ENCODE measurements around the gene COQ8A. TPM values are rescaled to one million over a fixed set of nuclear protein-coding genes. Genes with fewer than 3 reads are reported as not detected.

Gene COQ8A
- total RNA-seq, 2 experiments from 2014 or later, result 25.3 to 27.2 TPM

- no peak for ATAC-seq
- TF ChIP-seq CTCF (IDR thresholded peaks at IDR 0.05), result no peak
- Mint-ChIP-seq H3K9me3 (peaks cover 5% of the 10 kb centered on the region), H3K4me1 (ENCODE audit: low read depth) (peaks cover 35% of the 10 kb centered on the region), H3K27me3 (no peaks in the 10 kb centered on the region), H3K4me3 (no peak overlapping the region), H3K36me3 (ENCODE audit: low read depth) (peaks cover 11% of the 10 kb centered on the region), H3K27ac (no peak overlapping the region)
- ChIA-PET POLR2A (no interaction called here), CTCF (no interaction called here)
- no peak for DNase-seq
- intact Hi-C loops (cut with micrococcal nuclease), result no loop called here
Measured at GRCh38 chr1:226956942-226957713, 17.0 kb downstream of the COQ8A start.

- H3K9me3 Mint-ChIP-seq, result peaks cover 5% of the 10 kb centered on the region
- ChIA-PET POLR2A (no interaction called here), CTCF (no interaction called here)
- no peak for TF ChIP-seq CTCF (IDR thresholded peaks at IDR 0.05)
- intact Hi-C loops (cut with micrococcal nuclease), result no loop called here
- no peaks in the 10 kb centered on the region for H3K27me3 Mint-ChIP-seq
- no peak for ATAC-seq
- peaks cover 11% of the 10 kb centered on the region for H3K36me3 Mint-ChIP-seq (ENCODE audit: low read depth)
- DNase-seq, result no peak
- H3K4me1 Mint-ChIP-seq (ENCODE audit: low read depth), result peaks cover 35% of the 10 kb centered on the region
- H3K27ac Mint-ChIP-seq, result no peak overlapping the region
- no peak overlapping the region for H3K4me3 Mint-ChIP-seq
Measured at GRCh38 chr1:226957714-226958113, 17.6 kb downstream of the COQ8A start.

- POLR2A ChIA-PET, result no interaction called here
- no peak overlapping the region for H3K27ac Mint-ChIP-seq
Measured at GRCh38 chr1:226958300-226958699, 18.2 kb downstream of the COQ8A start.

GRCh38 chr1:226960256-226960655 lies 20.2 kb downstream of the COQ8A start:
- POLR2A ChIA-PET, result interaction anchor here (0.6 kb wide), 1 partner anchor 31 kb away, joined by 3 read pairs; no protein-coding TSS in a partner anchor
- intact Hi-C loops (cut with micrococcal nuclease), result no loop called here
- no peak for ATAC-seq

More at GRCh38 chr1:226958300-226958699, 18.2 kb downstream of the COQ8A start:
- CTCF ChIA-PET, result no interaction called here
- TF ChIP-seq CTCF (IDR thresholded peaks at IDR 0.05), result no peak
- intact Hi-C loops (cut with micrococcal nuclease), result no loop called here
- no peaks in the 10 kb centered on the region for H3K27me3 Mint-ChIP-seq
- H3K4me3 Mint-ChIP-seq, result no peak overlapping the region
- peaks cover 11% of the 10 kb centered on the region for H3K36me3 Mint-ChIP-seq (ENCODE audit: low read depth)
- peaks cover 34% of the 10 kb centered on the region for H3K4me1 Mint-ChIP-seq (ENCODE audit: low read depth)
- no peak for DNase-seq
- ATAC-seq, result no peak
- peaks cover 5% of the 10 kb centered on the region for H3K9me3 Mint-ChIP-seq

More at GRCh38 chr1:226960256-226960655, 20.2 kb downstream of the COQ8A start:
- peaks cover 28% of the 10 kb centered on the region for H3K4me1 Mint-ChIP-seq (ENCODE audit: low read depth)
- no peak overlapping the region for H3K4me3 Mint-ChIP-seq
- CTCF ChIA-PET, result no interaction called here
- no peak for TF ChIP-seq CTCF (IDR thresholded peaks at IDR 0.05)
- peaks cover 7% of the 10 kb centered on the region for H3K36me3 Mint-ChIP-seq (ENCODE audit: low read depth)
- no peak overlapping the region for H3K27ac Mint-ChIP-seq
- DNase-seq, result no peak
- H3K27me3 Mint-ChIP-seq, result no peaks in the 10 kb centered on the region
- peaks cover 2% of the 10 kb centered on the region for H3K9me3 Mint-ChIP-seq

Data from activated CD8-positive, alpha-beta T cell treated with anti-CD3 and anti-CD28 coated beads for 36 hours (primary cell).